CD4-positive, alpha-beta T cell treated with Interleukin-17A for 1 hour (primary cell): ENCODE results near the gene HIF3A.
A peak's percentile ranks its signal among the peaks of the same experiment; 100 is the strongest.
"Not testable (repeated sequence)": the region's sequence is repeated elsewhere in the genome, so short reads cannot be mapped to it uniquely, and the experiment has no call there.

Source experiments
- DNase-seq: peaks from one replicate; pipeline ENCODE4 v3.0.0-alpha.2; 2020

The HIF3A gene

GRCh38 chr19:46296722-46297461 lies at the start of gene HIF3A:
Gene HIF3A, plus strand, starts transcription at chr19:46297042. Its CDS starts 35 bp downstream, at chr19:46297077.
- DNase-seq: no peak

DNA sequence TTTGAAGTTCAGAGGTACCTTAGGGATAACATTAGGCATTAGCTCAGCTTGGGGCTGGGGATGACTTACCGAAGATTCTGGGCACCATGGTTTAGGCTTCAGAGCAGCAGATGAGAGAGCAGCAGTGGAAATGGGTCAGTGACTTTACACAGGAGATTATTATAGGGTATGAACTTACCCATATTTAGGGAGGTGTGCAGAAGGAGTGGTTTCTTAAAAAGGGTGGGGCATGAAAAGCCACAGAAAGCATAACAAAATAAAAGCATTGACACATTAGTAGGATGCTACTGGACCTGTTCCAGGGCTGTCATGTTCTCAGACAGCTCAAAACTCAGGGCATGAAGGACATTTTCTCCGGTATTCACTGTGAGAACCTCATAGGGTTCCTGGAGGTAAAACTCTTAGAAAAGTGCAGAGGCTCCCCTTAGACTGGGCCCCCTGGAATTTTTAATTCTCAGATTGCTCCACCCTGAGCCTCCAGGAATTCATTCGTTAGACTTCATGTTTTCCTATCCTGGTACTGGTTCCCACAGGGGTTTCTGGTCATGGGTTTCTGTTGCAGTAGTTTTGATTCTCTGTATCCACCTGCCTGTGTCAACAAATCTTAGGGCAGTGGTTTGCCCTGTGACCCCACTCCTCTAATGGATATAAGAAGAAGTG lies 46.6 kb upstream of the HIF3A start:
- DNase-seq: no peak

DNA sequence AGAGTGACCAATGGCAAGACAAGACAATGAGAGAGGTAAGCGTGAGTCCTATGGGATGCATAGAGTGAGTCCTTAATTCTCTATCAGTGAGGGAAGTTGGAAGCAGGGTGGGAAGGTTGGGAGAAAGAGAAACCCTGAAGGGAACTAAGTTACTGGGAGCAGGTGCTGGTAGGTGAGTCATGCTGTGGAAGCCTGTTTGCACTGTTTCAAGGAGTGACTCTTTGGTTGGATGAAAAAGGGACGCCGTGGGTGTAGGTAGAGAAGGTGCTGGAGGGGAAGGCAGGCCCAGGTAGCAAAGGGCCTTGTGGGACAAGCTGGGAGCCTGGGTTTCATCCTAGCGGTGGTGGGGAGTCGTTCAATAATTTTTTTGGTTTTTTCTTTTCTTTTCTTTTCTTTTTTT lies 45.4 kb upstream of the HIF3A start:
- DNase-seq: no peak

DNA sequence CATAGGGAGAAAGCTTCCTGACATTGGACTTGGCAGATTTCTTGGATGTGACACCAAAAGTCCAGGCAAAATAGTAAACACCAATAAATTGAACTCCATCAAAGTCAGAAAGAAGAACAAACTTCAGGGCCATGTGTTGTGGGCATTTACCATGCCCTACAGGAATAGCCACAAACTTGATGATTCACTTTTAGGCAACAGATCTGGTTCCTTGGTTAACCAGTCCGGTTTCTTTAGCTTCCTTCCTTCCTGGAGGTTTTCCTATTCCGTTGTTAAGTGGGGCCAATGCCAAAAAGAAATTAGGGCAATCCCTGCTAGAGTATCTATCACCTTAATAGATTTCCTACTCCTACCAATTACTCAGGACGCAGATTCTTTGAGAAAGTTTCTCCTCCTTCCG lies 42.1 kb upstream of the HIF3A start:
- no peak for DNase-seq

- DNase-seq: no peak
Observed at GRCh38 chr19:46256855-46257254, 40.0 kb upstream of the HIF3A start.

DNA sequence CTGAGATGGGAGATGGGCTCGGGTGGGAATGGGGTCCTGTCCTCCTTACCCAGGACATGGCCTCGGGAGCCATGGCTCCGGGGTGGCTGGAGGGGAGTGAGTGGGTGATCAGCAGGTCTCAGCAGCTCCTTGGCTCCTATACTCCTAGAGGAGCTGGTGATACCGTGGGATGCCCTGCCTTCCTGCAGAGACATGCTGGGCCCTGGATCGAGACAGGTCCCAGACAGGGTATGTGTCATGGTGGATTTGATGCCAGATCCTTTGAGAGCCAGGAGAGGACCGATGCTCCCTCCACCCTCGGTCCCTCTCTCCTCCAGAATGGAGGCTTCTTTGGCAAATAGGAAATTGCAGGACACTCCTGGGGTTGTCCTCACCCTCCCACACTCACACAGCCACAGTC lies 35.3 kb upstream of the HIF3A start:
- DNase-seq: not testable (repeated sequence)

GRCh38 chr19:46262684-46263296 lies 34.1 kb upstream of the HIF3A start:
- peak; percentile 67 for DNase-seq

DNA sequence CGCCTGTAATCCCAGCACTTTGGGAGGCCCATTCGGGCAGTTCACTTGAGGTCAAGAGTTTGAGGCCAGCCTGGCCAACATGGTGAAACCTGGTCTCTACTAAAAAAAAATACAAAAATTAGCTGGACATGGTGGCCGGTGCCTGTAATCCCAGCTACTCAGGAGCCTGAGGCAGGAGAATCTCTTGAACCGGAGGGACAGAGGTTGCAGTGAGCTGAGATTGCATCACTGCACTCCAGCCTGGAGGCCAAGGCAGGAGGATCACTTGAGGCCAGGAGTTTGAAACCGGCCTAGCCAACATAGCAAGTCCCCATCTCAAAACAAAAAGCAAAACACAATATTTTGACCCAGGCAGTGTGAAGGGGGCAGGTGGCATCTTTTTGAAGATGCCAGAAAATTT lies 32.0 kb upstream of the HIF3A start:
- not testable (repeated sequence) for DNase-seq

GRCh38 chr19:46265217-46265828 lies 31.5 kb upstream of the HIF3A start:
- DNase-seq: peak; percentile 78

DNA sequence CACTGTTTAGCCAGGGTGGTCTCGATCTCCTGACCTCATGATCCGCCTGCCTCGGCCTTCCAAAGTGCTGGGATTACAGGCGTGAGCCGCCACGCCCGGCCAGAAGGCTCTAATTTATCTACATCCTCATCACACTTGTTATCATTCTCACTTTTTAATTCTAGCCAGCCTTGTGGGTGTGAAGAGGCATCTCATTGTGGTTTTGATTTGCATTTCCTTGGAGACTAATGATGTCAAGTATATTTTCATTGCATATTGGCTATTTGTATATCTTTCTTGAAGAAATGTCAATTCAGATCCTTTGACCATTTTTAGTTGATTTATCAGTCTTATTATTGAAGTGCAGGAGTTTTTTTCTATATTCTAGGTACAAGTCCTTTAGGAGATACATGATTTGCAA lies 27.7 kb upstream of the HIF3A start:
- DNase-seq: peak; percentile 13

DNA sequence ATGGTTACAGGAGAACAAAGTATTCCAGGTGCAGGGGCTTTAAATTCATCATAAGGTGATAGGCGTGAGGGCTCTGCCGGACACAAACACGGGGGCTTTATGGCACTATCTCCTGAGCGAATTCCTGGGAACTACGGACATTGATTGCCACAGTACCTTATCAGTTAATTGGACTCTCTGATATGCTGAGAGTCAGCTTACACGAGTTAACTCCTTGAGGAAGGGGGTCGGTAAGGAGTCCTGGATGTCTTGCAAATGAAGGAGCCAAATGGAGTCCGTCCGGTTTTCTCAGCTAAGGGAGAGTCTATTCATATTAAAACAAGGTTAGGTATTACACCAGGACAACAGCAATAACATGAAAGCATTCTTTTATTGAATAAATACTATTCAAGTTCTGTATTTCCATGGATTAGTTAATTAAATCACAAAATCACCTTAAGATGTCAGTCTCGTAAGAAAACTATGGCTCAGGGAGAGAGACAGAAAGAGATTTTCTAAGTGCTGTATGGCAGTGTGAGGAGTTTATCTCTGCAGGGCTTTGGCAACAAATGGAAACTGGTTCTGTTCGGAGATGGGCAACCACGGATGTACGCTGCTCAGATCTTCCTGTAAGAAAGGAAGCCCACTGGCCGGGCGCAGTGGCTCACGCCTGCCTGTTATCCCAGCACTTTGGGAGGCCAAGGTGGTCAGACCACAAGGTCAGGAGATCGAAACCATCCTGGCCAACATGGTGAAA lies 26.2 kb upstream of the HIF3A start:
- DNase-seq: no peak

GRCh38 chr19:46271481-46272197 lies 25.2 kb upstream of the HIF3A start:
- DNase-seq: no peak

DNA sequence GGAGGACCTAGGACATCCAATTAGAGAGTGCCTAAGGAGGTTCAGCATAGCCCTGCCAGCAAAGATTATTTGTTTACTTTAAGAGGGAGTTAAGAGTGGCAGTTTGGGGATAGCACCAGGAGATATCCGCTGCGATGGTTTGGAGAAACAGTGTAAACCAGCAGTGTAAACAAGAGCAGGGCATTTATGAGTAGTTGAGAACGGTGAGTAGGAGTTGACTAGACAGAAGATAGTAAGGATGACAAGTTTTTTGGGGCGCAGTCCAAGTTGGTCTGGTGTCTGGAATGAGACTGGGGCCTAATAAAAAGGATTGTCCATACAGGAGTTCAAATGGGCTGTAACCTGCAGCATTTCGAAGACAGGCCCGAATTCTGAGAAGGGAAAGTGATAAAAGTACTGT lies 22.9 kb upstream of the HIF3A start:
- DNase-seq: not testable (repeated sequence)

- DNase-seq: no peak
Observed at GRCh38 chr19:46279177-46279576, 17.7 kb upstream of the HIF3A start.

DNA sequence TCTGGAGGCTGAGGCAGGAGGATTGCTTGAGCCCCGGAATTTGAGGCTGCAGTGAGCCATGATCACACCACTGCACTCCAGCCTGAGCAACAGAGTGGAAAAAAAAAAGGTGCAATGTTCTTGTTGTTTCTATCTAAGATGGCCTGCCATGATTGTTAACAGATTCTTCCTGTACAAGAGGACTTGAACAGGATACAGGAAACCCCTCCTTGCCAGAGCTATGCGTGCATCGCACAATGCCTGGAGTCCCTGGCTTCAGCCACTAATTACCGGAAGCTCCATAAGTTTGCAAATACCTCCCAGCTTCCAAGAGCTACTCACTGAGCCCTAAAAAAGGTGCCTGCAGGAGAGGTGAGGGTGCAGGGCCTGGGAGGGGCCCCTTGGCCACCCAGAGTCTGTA lies 13.1 kb upstream of the HIF3A start:
- DNase-seq: no peak

- DNase-seq: no peak
Observed at GRCh38 chr19:46284635-46285034, 12.2 kb upstream of the HIF3A start.

DNA sequence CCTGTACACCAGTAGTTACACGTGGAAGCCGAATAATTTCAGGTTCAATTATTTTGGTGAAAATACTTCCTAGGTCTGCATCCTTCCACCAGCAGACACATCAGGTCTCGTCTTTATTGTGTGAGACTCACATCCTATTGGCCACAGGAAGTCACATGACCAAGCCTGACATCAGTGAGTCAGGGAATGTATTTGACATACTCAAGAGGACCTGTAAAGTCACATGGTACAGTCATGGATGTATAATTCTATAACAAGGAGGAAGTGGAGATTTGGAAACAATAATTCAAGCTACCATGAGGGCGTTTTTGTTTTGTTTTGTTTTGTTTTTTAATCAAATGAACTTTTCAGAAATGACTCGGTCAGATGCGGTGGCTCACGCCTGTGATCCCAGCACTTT lies 9.3 kb upstream of the HIF3A start:
- DNase-seq: no peak

GRCh38 chr19:46288896-46289588 lies 7.8 kb upstream of the HIF3A start:
- no peak for DNase-seq

- DNase-seq: no peak
Observed at GRCh38 chr19:46289724-46290619, 6.9 kb upstream of the HIF3A start.

DNA sequence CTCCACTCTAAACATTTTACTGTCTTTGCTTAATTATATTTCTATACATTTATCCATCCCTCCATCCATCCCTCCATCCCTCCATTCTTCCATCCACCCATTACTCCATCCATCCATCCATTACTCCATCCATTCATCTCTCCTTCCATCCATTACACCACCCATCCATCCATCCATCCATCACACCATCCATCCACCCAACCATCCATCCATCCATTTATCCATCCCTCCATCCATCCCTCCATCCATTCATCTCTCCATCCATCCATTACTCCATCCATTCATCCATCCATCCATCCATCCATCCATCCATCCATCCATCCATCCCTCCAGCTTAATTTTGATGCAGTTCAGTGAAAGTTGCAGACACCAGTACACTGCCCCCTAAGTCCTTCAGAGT lies 5.0 kb upstream of the HIF3A start:
- DNase-seq: no peak

- DNase-seq: no peak
Observed at GRCh38 chr19:46294494-46294893, 2.3 kb upstream of the HIF3A start.
